ENCODE data around the gene CPED1. TPM values are rescaled to one million over a fixed set of nuclear protein-coding genes. Genes with fewer than 3 reads are reported as not detected.

The CPED1 gene
- total RNA-seq, 4 donors from 2014 or later, result 1.3 to 5.6 (median 3.6) TPM

DNA sequence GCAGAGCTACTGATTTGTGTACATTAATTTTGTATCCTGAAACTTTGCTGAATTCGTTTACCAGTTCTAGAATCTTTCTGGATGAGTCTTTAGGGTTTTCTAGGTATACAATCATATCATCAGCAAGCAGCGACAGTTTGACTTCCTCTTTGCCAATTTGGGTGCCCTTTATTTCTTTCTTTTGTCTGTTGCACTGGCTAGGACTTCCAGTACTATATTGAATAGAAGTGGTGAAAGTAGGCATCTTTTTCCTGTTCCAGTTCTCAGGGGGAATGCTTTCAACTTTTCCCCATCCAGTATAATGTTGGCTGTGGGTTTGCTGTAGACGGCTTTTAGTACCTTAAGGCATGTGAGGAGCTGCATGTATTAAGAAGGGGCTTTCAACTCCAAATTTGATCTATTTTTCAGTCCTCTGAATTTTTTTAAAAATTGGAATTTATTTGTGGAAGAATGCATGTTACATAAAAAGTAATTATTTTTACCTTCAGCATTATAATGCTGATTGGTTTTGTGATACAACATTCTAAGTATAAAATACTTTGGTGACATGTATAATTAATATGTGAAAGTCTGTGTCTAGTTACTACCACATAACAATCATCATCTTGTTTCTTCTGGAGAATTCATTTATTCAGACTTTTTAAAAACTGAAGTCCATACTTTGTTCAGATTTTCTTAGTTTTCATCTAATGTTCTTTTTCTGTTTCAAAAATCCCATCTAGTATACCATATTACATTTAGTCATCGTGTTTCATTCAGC, 49.6 kb downstream of the CPED1 start:
- H3K9me3 ChIP-seq, result no peaks in the 10 kb centered on the region
- 77% methylated on average over 4 of the region's 4 CpGs for WGBS
- TF ChIP-seq POLR2AphosphoS5 (IDR thresholded peaks at IDR 0.05) (no peak), POLR2A (IDR thresholded peaks at IDR 0.05) (no peak), EP300 (IDR thresholded peaks at IDR 0.05) (no peak)
- TF ChIP-seq, protein P1, sequence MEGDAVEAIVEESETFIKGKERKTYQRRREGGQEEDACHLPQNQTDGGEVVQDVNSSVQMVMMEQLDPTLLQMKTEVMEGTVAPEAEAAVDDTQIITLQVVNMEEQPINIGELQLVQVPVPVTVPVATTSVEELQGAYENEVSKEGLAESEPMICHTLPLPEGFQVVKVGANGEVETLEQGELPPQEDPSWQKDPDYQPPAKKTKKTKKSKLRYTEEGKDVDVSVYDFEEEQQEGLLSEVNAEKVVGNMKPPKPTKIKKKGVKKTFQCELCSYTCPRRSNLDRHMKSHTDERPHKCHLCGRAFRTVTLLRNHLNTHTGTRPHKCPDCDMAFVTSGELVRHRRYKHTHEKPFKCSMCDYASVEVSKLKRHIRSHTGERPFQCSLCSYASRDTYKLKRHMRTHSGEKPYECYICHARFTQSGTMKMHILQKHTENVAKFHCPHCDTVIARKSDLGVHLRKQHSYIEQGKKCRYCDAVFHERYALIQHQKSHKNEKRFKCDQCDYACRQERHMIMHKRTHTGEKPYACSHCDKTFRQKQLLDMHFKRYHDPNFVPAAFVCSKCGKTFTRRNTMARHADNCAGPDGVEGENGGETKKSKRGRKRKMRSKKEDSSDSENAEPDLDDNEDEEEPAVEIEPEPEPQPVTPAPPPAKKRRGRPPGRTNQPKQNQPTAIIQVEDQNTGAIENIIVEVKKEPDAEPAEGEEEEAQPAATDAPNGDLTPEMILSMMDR (IDR thresholded peaks at IDR 0.05), result no peak
- H3K27ac ChIP-seq, result no peak overlapping the region
- H3K36me3 ChIP-seq, result no peaks in the 10 kb centered on the region
- H3K4me3 ChIP-seq, result no peak overlapping the region
- DNase-seq (ENCODE audit: low spot score in 2 of 2), result no peak
- H3K27me3 ChIP-seq, result no peaks in the 10 kb centered on the region
- no peaks in the 10 kb centered on the region for H3K4me1 ChIP-seq

DNA sequence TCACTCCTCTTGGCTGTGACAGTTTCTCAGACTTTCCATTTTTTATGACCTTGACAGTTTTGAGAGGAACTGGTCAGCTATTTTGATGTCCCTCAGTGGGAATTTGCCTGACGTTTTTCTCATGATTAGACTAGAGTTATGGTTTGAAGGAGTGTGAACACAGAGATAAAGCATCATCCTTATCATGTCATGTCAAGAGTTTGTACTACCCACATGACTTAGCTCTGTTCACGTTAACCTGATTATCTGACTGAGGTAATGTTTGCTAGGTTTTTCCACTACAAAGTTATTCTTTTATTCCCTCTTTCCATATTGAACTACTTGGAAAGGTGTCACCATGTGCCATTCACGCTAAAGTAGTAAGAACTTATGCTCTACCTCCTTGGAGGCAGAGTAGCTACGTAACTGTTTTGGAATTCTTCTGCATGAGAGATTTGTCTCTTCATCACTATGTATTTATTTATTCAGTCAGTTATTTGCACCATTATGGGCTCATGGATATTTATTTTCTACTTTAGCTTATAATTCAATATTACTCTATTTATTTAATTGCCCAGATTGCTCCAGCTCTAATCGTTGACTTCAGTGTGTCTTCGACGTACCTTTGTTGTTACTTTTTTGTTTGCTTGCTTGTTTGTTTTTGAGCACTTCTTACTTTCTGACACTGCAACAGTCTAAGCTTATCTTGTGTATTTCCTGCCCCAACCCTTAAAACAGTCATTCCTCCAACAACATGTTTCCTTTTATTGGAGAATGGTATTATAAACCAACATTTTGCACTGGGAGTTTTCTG, 50.4 kb downstream of the CPED1 start:
- no peaks in the 10 kb centered on the region for H3K9me3 ChIP-seq
- TF ChIP-seq POLR2A (IDR thresholded peaks at IDR 0.05) (no peak), POLR2AphosphoS5 (IDR thresholded peaks at IDR 0.05) (no peak), EP300 (IDR thresholded peaks at IDR 0.05) (no peak)
- TF ChIP-seq, protein P1 (IDR thresholded peaks at IDR 0.05), result no peak
- H3K36me3 ChIP-seq, result no peaks in the 10 kb centered on the region
- WGBS, result 78% methylated on average over 7 of the region's 7 CpGs
- H3K27ac ChIP-seq, result no peak overlapping the region
- no peak for DNase-seq (ENCODE audit: low spot score in 2 of 2)
- H3K4me1 ChIP-seq, result no peaks in the 10 kb centered on the region
- H3K4me3 ChIP-seq, result no peak overlapping the region
- H3K27me3 ChIP-seq, result no peaks in the 10 kb centered on the region

DNA sequence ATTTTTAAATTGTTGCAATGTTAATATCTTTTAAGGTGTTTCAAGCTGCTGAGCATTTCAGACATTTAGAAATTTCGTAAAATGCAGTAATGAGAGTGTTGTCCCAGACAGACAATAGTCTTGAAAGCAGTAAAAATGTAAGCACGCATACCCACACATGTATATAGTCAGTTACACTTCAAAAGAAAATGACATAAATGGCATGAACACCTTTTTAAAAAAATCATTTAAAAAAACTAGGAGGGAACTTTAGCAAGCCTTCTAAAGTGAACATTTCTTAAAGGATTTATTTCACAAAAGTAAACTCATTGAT, 51.0 kb downstream of the CPED1 start:
- Histone ChIP-seq H3K27me3 (no peaks in the 10 kb centered on the region), H3K27ac (no peak overlapping the region), H3K36me3 (no peaks in the 10 kb centered on the region), H3K4me1 (no peaks in the 10 kb centered on the region), H3K4me3 (no peak overlapping the region), H3K9me3 (no peaks in the 10 kb centered on the region)
- WGBS, result 89% methylated on average over 2 of the region's 2 CpGs
- TF ChIP-seq POLR2AphosphoS5 (IDR thresholded peaks at IDR 0.05) (no peak), EP300 (IDR thresholded peaks at IDR 0.05) (no peak), POLR2A (IDR thresholded peaks at IDR 0.05) (no peak)
- TF ChIP-seq, protein P1 (IDR thresholded peaks at IDR 0.05), result no peak
- DNase-seq (ENCODE audit: low spot score in 2 of 2), result no peak

DNA sequence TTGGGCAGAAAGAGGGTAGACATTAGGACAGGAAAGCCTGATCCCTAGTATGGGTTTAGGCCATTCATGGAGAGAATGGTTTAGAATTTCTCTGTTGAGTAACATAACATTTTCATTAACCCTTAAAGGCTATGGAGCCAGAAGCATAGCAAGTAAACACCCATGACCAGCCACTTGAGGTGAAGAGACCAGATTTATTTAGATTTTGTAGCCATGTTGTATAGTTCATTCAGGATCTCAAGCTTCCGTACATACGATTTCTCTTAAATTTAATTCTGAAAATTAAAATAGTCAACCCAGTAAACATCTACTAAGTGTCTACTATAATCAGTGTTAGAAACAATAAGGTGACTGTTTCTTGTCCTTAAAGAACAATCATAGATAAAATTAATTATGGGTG, 51.5 kb downstream of the CPED1 start:
- Histone ChIP-seq H3K27me3 (no peaks in the 10 kb centered on the region), H3K4me3 (no peak overlapping the region), H3K4me1 (no peaks in the 10 kb centered on the region), H3K27ac (no peak overlapping the region), H3K36me3 (no peaks in the 10 kb centered on the region), H3K9me3 (no peaks in the 10 kb centered on the region)
- TF ChIP-seq, protein P1 (IDR thresholded peaks at IDR 0.05), result no peak
- TF ChIP-seq EP300 (IDR thresholded peaks at IDR 0.05) (no peak), POLR2A (IDR thresholded peaks at IDR 0.05) (no peak), POLR2AphosphoS5 (IDR thresholded peaks at IDR 0.05) (no peak)
- WGBS, result 99% methylated on average over 2 of the region's 2 CpGs
- DNase-seq (ENCODE audit: low spot score in 2 of 2), result no peak

DNA sequence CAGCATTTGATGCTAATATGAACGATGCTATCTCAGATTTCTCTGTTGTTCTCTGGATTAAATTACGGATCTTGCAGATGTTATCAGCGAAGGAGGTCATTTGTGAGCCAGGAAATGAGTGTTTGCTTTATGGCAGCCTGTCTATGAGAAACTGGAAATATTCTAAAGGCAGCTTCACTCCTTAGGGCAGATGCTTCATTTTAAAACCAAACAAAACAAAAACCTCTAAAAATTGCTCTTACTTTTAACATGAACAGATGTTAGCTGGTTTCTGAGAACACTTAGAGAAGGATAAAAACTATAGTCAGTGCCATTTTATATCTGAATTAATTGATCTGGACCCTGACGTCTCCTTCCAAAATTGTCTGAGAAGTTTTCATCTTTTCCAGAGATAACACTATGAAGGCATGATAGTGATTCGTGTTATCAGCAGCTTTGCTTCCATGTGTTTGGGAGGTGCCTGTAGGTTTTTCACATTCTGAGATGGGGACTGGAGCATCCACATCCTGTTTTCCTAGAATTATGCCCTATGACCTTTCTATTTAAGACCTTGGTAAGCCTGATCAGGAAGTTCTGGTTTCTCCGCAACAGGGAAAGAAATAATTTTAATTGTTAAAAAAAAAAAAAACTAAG, 53.1 kb downstream of the CPED1 start:
- TF ChIP-seq EP300 (IDR thresholded peaks at IDR 0.05), result no peak
- Histone ChIP-seq H3K27ac (no peak overlapping the region), H3K4me1 (no peaks in the 10 kb centered on the region), H3K4me3 (no peak overlapping the region), H3K9me3 (no peaks in the 10 kb centered on the region), H3K36me3 (no peaks in the 10 kb centered on the region), H3K27me3 (no peaks in the 10 kb centered on the region)
- 37% methylated on average over 6 of the region's 6 CpGs for WGBS
- no peak for DNase-seq (ENCODE audit: low spot score in 2 of 2)

All from suprapubic skin (tissue), 4 donors.